K562 (cell line): ENCODE measurements around the gene GABRG2. TPM values are rescaled to one million over a fixed set of nuclear protein-coding genes. Genes with fewer than 3 reads are reported as not detected.

Experiments
- ATAC-seq: fragments of 200-7000 bp; cut with Tn5 transposase; 3 replicates; pipeline ENCODE4 v1.9.1; 2020; ENCODE audit warnings: moderate library complexity
- BruUV-seq: library from RNA; stranded (reverse); fragments of 400-500 nt; replicated peaks from 2 replicates; lab custom pipeline; 2021; lab: Mats Ljungman, UMichigan
- CTCF ChIA-PET: fragments of 300-600 bp; formaldehyde crosslinking; extraction: SDS; loops from one replicate; lab custom pipeline; 2021; ENCODE audit warnings: low intra/inter-chr PET ratio; lab: Yijun Ruan, JAX
- POLR2A ChIA-PET: fragments of 300-600, 350-650 bp; sonication (Branson Sonifier 250); formaldehyde crosslinking; extraction: SDS; loops from one replicate; lab custom pipeline; 2021; ENCODE audit warnings: antibody characterized with exemption, inconsistent platforms; lab: Yijun Ruan, JAX
- DNase-seq, 4 experiments: peaks; one replicate each; pipeline versions ENCODE4 v3.0.0 to v3.0.0-alpha.2; 2011 to 2018; ENCODE audit warnings: low spot score in 3 of 4, mixed read lengths in 3 of 4; ENCODE audit errors: extremely low read depth in 1 of 4
- FAIRE-seq: peaks from 2 replicates; lab custom pipeline; 2011; peaks lifted over from hg19 to GRCh38; lab: Jason Lieb, UNC
- H2AFZ ChIP-seq: 2 replicates; pipeline ENCODE4 v1.6.0; 2011; ENCODE audit warnings: low read depth, low read length, control low read depth, inconsistent platforms
- H3K27ac ChIP-seq: fragments of 200-600 bp; 3 replicates; pipeline ENCODE4 v1.8.0; 2011; ENCODE audit warnings: low read depth, mild to moderate bottlenecking, control low read depth, inconsistent platforms, low read length, moderate library complexity, mixed read lengths; ENCODE audit errors: extremely low read depth
- H3K27me3 ChIP-seq, 2 experiments: fragments of 300-600 bp in 1 of 2; 2 replicates in 1 of 2; 3 replicates in 1 of 2; pipeline versions ENCODE4 v1.6.0 to v1.8.0; 2011; ENCODE audit warnings: inconsistent platforms in 2 of 2, low read length in 2 of 2, mild to moderate bottlenecking in 1 of 2, mixed read lengths in 1 of 2, moderate library complexity in 1 of 2; ENCODE audit not compliant: control insufficient read depth in 2 of 2, insufficient read depth in 2 of 2
- H3K36me3 ChIP-seq: fragments of 300-600 bp; 3 replicates; pipeline ENCODE4 v1.8.0; 2011; ENCODE audit warnings: mild to moderate bottlenecking, low read length, inconsistent platforms; ENCODE audit not compliant: control insufficient read depth, insufficient read depth
- H3K4me1 ChIP-seq, 2 experiments: fragments of 200-600 bp in 1 of 2; replicated peaks in 1 of 2; 2 replicates in 1 of 2; 3 replicates in 1 of 2; pipeline versions ENCODE4 v1.5.1 to v1.8.0; 2011; ENCODE audit warnings: inconsistent platforms in 2 of 2, low read length in 2 of 2, mild to moderate bottlenecking in 1 of 2, mixed read lengths in 1 of 2, moderate library complexity in 1 of 2; ENCODE audit not compliant: control insufficient read depth in 2 of 2, insufficient read depth in 2 of 2
- H3K4me2 ChIP-seq: 2 replicates; pipeline ENCODE4 v1.6.1; 2011; ENCODE audit warnings: low read length, control low read depth, inconsistent platforms, mixed read lengths; ENCODE audit not compliant: insufficient read depth
- H3K4me3 ChIP-seq: fragments of 200-600 bp; sonication (generic), shearing (Covaris generic); 2 replicates; pipeline ENCODE4 v1.5.1; 2016; ENCODE audit warnings: control low read depth, inconsistent platforms
- H3K79me2 ChIP-seq: fragments of 200-600 bp; 3 replicates; pipeline ENCODE4 v1.8.0; 2011; ENCODE audit warnings: low read length, inconsistent platforms; ENCODE audit not compliant: control insufficient read depth, insufficient read depth
- H3K9ac ChIP-seq, 2 experiments: 2 replicates each; pipeline versions ENCODE4 v1.6.0 to v1.6.1; 2011; ENCODE audit warnings: low read depth in 2 of 2, low read length in 2 of 2, control low read depth in 1 of 2, inconsistent platforms in 1 of 2, mild to moderate bottlenecking in 1 of 2, mixed read lengths in 1 of 2; ENCODE audit not compliant: insufficient read depth in 1 of 2
- H3K9me1 ChIP-seq: one replicate; pipeline ENCODE4 v1.6.0; 2011; ENCODE audit warnings: inconsistent platforms, mild to moderate bottlenecking, low read length, moderate library complexity; ENCODE audit not compliant: control insufficient read depth, insufficient read depth
- H3K9me3 ChIP-seq: replicated peaks from 2 replicates; pipeline ENCODE4 v1.5.1; 2011; ENCODE audit warnings: low read depth, low read length, inconsistent platforms; ENCODE audit not compliant: control insufficient read depth, insufficient read depth
- H4K20me1 ChIP-seq: replicated peaks from 2 replicates; pipeline ENCODE4 v1.6.1; 2011; ENCODE audit warnings: low read length, inconsistent platforms, mixed read lengths; ENCODE audit not compliant: control insufficient read depth, insufficient read depth
- CBFA2T2 ChIP-seq: fragments of 450-650 bp; conservative IDR thresholded peaks from 2 replicates; pipeline ENCODE4 v1.6.1; 2017; ENCODE audit warnings: mild to moderate bottlenecking
- CHCHD3 ChIP-seq: fragments of 250-450 bp; sonication (Bioruptor Pico); IDR thresholded peaks from 2 replicates; pipeline ENCODE4 v2.1.2; 2022; ENCODE audit warnings: mild to moderate bottlenecking
- ELF4 ChIP-seq: fragments of 450-650 bp; formaldehyde crosslinking; IDR thresholded peaks from 2 replicates; pipeline ENCODE4 v1.4.0; 2022; ENCODE audit warnings: missing genetic modification characterization
- EWSR1 ChIP-seq: fragments of 450-650 bp; IDR thresholded peaks from 2 replicates; pipeline ENCODE4 v1.6.1; 2018; ENCODE audit warnings: borderline replicate concordance, mild to moderate bottlenecking, low read depth, moderate library complexity; ENCODE audit not compliant: partially characterized antibody
- GMEB1 ChIP-seq: fragments of 250-450 bp; sonication (Bioruptor Pico); IDR thresholded peaks from 2 replicates; pipeline ENCODE4 v1.4.0; 2020; ENCODE audit warnings: mild to moderate bottlenecking
- IFI16 ChIP-seq: fragments of 250-450 bp; sonication (Bioruptor Pico); IDR thresholded peaks from 2 replicates; pipeline ENCODE4 v2.1.2; 2022; ENCODE audit warnings: mild to moderate bottlenecking, inconsistent platforms
- JUND ChIP-seq, 2 experiments: IDR thresholded peaks; 2 replicates in 1 of 2; 3 replicates in 1 of 2; pipeline ENCODE4 v1.6.1; 2011; ENCODE audit warnings: borderline replicate concordance in 2 of 2, low read depth in 2 of 2, low read length in 2 of 2, improper control_type of control experiment in 1 of 2, missing biosample characterization in 1 of 2, missing genetic modification characterization in 1 of 2, missing genetic modification reagents in 1 of 2
- NFXL1 ChIP-seq: fragments of 450-650 bp; formaldehyde crosslinking; IDR thresholded peaks from 2 replicates; pipeline ENCODE4 v1.4.0; 2021; ENCODE audit warnings: mild to moderate bottlenecking
- PHB ChIP-seq: fragments of 250-450 bp; sonication (Bioruptor Pico); IDR thresholded peaks from 2 replicates; pipeline ENCODE4 v1.5.0; 2021
- RBM14 ChIP-seq: fragments of 200-400 bp; formaldehyde crosslinking; IDR thresholded peaks from 2 replicates; pipeline ENCODE4 v1.6.1; 2018; ENCODE audit warnings: low read depth, mild to moderate bottlenecking, low read length, moderate library complexity, borderline replicate concordance; ENCODE audit not compliant: insufficient read depth
- RFX1 ChIP-seq: fragments of 450-650 bp; IDR thresholded peaks from 2 replicates; pipeline ENCODE4 v1.6.1; 2016; ENCODE audit warnings: mild to moderate bottlenecking, moderate library complexity
- RFX5 ChIP-seq: IDR thresholded peaks from 2 replicates; pipeline ENCODE4 v1.6.1; 2011; ENCODE audit warnings: low read depth, mild to moderate bottlenecking, improper control_type of control experiment, low read length
- SMAD2 ChIP-seq: fragments of 150-350 bp; IDR thresholded peaks from 2 replicates; pipeline ENCODE4 v1.6.1; 2014; ENCODE audit warnings: low read depth, mild to moderate bottlenecking, low read length
- STAG1 ChIP-seq: sonication (generic); formaldehyde crosslinking; IDR thresholded peaks from 2 replicates; pipeline ENCODE4 v1.5.0; 2020; ENCODE audit warnings: missing genetic modification reagents, borderline replicate concordance
- ZFP36 ChIP-seq: fragments of 150-350 bp; IDR thresholded peaks from 2 replicates; pipeline ENCODE4 v1.6.1; 2018; ENCODE audit warnings: low read length, low read depth; ENCODE audit not compliant: partially characterized antibody
- ZNF274 ChIP-seq: IDR thresholded peaks from 2 replicates; pipeline ENCODE4 v1.6.1; 2011; ENCODE audit warnings: low read depth, mild to moderate bottlenecking, low read length, moderate library complexity, borderline replicate concordance
- WGBS: fragments of 100-300 bp; shearing (Covaris generic); methylation state at CpG from one replicate; pipeline ENCODE4 v1.1.6; 2016; ENCODE audit warnings: low coverage, mixed read lengths; ENCODE audit not compliant: insufficient coverage; ENCODE audit errors: missing lambda C conversion rate; 5-methylcytosine and 5-hydroxymethylcytosine counted together
- in situ Hi-C: fragments of 300-500 bp; cut with MboI; formaldehyde crosslinking; loops from 4 replicates; pipeline ENCODE4 v1.15.0; 2018; ENCODE audit warnings: inconsistent platforms, mixed read lengths
- intact Hi-C: fragments of 100-400 bp; cut with micrococcal nuclease; formaldehyde crosslinking; loops from 2 replicates; pipeline ENCODE4 v1.14.2; 2022
- polyA plus RNA-seq, 8 experiments: library from polyadenylated mRNA; depleted of rRNA in 4 of 8; stranded (reverse) in 5 of 8; unstranded in 3 of 8; fragments of >200 nt; fragmentation: Nextera tagmentation in 2 of 8; fragmentation: Illumina TruSeq in 1 of 8; extraction: Ambion mirVana in 2 of 8; extraction: Trizol in 1 of 8; gene quantifications; 2 replicates each; pipeline versions ENCODE4 v1.2.1 to v1.2.3, GENCODE V29; 2011 to 2014; ENCODE audit warnings: inconsistent platforms in 1 of 8, missing spikeins in 1 of 8
- total RNA-seq, 7 experiments: library from RNA; depleted of rRNA in 6 of 7; stranded (reverse); fragments of >200 nt in 6 of 7; fragmentation: Illumina TruSeq in 2 of 7; extraction: Trizol in 2 of 7; gene quantifications; 2 replicates each; pipeline versions ENCODE4 v1.2.1 to v1.2.3, GENCODE V29; 2011 to 2021; ENCODE audit warnings: low replicate concordance in 1 of 7
- TF ChIP-seq, protein P1 (sequence below): sonication (generic); formaldehyde crosslinking; IDR thresholded peaks from 2 replicates; pipeline ENCODE4 v1.9.0; 2022; ENCODE audit warnings: mild to moderate bottlenecking, missing genetic modification reagents
- TF ChIP-seq, protein P2 (sequence below): sonication (generic); formaldehyde crosslinking; IDR thresholded peaks from 2 replicates; pipeline ENCODE4 v1.8.0; 2022; ENCODE audit warnings: mild to moderate bottlenecking, missing genetic modification reagents

The GABRG2 gene
- total and polyA plus RNA-seq, 9 of the 15 experiments (the other 6 are each of a cell fraction or from before 2014, with no cell fraction given): 0.03 to 1.2 (median 0.30) TPM; not detected in 3

- H4K20me1 ChIP-seq: no peaks in the 10 kb centered on the region
- in situ Hi-C loops: no loop called here
- TF ChIP-seq GMEB1 (CRISPR knock-in tag) (no peak), STAG1 (CRISPR knock-in tag) (no peak), ZNF274 (no peak), JUND (IDR thresholded peaks at IDR 0.05; ENCODE audit: borderline replicate concordance, low read depth, low read length) (no peak), JUND (tag; IDR thresholded peaks at IDR 0.05; ENCODE audit: borderline replicate concordance, low read depth, low read length) (no peak), RFX1 (no peak), NFXL1 (no peak), EWSR1 (no peak), ZFP36 (no peak), SMAD2 (no peak), RFX5 (no peak), ELF4 (CRISPR knock-in tag) (no peak), CHCHD3 (CRISPR knock-in tag) (no peak), RBM14 (no peak), IFI16 (CRISPR knock-in tag) (no peak), CBFA2T2 (no peak), PHB (CRISPR knock-in tag) (no peak)
- TF ChIP-seq, protein P1, sequence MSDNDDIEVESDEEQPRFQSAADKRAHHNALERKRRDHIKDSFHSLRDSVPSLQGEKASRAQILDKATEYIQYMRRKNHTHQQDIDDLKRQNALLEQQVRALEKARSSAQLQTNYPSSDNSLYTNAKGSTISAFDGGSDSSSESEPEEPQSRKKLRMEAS (CRISPR knock-in tag): no peak
- TF ChIP-seq, protein P2, sequence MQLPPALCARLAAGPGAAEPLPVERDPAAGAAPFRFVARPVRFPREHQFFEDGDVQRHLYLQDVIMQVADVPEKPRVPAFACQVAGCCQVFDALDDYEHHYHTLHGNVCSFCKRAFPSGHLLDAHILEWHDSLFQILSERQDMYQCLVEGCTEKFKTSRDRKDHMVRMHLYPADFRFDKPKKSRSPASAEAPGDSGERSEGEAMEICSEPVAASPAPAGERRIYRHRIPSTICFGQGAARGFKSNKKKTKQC (CRISPR knock-in tag): no peak
- TF ChIP-seq, all 486 proteins: peak for 0
- Histone ChIP-seq H3K4me3 (no peak overlapping the region), H2AFZ (no peak overlapping the region), H3K4me2 (no peak overlapping the region), H3K9me3 (no peaks in the 10 kb centered on the region), H3K27me3 (no peaks in the 10 kb centered on the region), H3K9ac (no peak overlapping the region), H3K36me3 (no peaks in the 10 kb centered on the region), H3K9me1 (no peaks in the 10 kb centered on the region), H3K27ac (no peak overlapping the region), H3K4me1 (no peaks in the 10 kb centered on the region), H3K79me2 (no peaks in the 10 kb centered on the region)
- intact Hi-C loops: no loop called here
- POLR2A ChIA-PET: interaction anchor here (0.7 kb wide), 1 partner anchor 1211 kb away, joined by 3 read pairs; no protein-coding TSS in a partner anchor
- CTCF ChIA-PET: no interaction called here
- FAIRE-seq (no peak), ATAC-seq (no peak), DNase-seq (no peak)
- BruUV-seq: no TSS peak
- 0% methylated on average over 3 of the region's 3 CpGs for WGBS
These were observed 52.2 kb downstream of the GABRG2 start for GRCh38 chr5:162119801-162120200.
